ENCODE measurements around the gene ARSJ. TPM values are rescaled to one million over a fixed set of nuclear protein-coding genes. Genes with fewer than 3 reads are reported as not detected.

Gene ARSJ
- 4.7 to 5.2 TPM (median 4.8 TPM) in 5 replicates for total RNA-seq (2022; extraction: Qiagen RNA extraction; ENCODE audit: low read depth)

GRCh38 chr4:113979148-113979904 is at the start of gene ARSJ:
Gene ARSJ (minus strand): TSS chr4:113979647. CDS start chr4:113978834, 813 bp downstream.

Other genes starting within 250 kb of the ARSJ start
- gene CAMK2D, start 217.9 kb downstream of the ARSJ start, total RNA-seq (2022; extraction: Qiagen RNA extraction; ENCODE audit: low read depth) = 11.0 to 15.8 TPM (median 14.5 TPM) in 5 replicates

Data from A549 treated with ZK216348 at 1 μM for 4 hours (cell line).